DMS 273 treated with DMSO at 0.1 percent for 48 hours (cell line): ENCODE measurements around the gene UBTD2.
A peak's percentile ranks its signal among the peaks of the same experiment; 100 is the strongest.
"Not testable (repeated sequence)": the region's sequence is repeated elsewhere in the genome, so short reads cannot be mapped to it uniquely, and the experiment has no call there.

Source experiments
- DNase-seq: peaks from one replicate; lab custom pipeline; 2025; lab: John Stamatoyannopoulos, UW

UBTD2 gene

GRCh38 chr5:172251419-172251818 is 32.1 kb downstream of the UBTD2 start:
- DNase-seq, result no peak

GRCh38 chr5:172248637-172249036 is 34.9 kb downstream of the UBTD2 start:
- no peak for DNase-seq

- DNase-seq, result no peak
Observed at GRCh38 chr5:172245703-172246125, 37.9 kb downstream of the UBTD2 start.

- peak; percentile 68 for DNase-seq
Observed at GRCh38 chr5:172245046-172245445, 38.5 kb downstream of the UBTD2 start.

- DNase-seq, result no peak
Observed at GRCh38 chr5:172243302-172243701, 40.3 kb downstream of the UBTD2 start.

- no peak for DNase-seq
Observed at GRCh38 chr5:172238334-172238733, 45.2 kb downstream of the UBTD2 start.

GRCh38 chr5:172235827-172236736 is 47.5 kb downstream of the UBTD2 start:
- DNase-seq, result no peak

GRCh38 chr5:172235132-172235780 is 48.3 kb downstream of the UBTD2 start:
- no peak for DNase-seq

- no peak for DNase-seq
Observed at GRCh38 chr5:172234031-172234430, 49.5 kb downstream of the UBTD2 start.

- no peak for DNase-seq
Observed at GRCh38 chr5:172229904-172230303, 53.7 kb downstream of the UBTD2 start.

GRCh38 chr5:172224996-172225395 is 58.6 kb downstream of the UBTD2 start:
- DNase-seq, result peak; percentile 76

GRCh38 chr5:172223901-172224873 is 59.4 kb downstream of the UBTD2 start:
- no peak for DNase-seq

- peak; percentile 46 for DNase-seq
Observed at GRCh38 chr5:172219296-172219695, 64.3 kb downstream of the UBTD2 start.

- no peak for DNase-seq
Observed at GRCh38 chr5:172216345-172216744, 67.2 kb downstream of the UBTD2 start.

- DNase-seq, result no peak
Observed at GRCh38 chr5:172213126-172213525, 70.4 kb downstream of the UBTD2 start.

- no peak for DNase-seq
Observed at GRCh38 chr5:172211676-172212075, 71.9 kb downstream of the UBTD2 start.

GRCh38 chr5:172209714-172210113 is 73.8 kb downstream of the UBTD2 start:
- DNase-seq, result no peak

- DNase-seq, result no peak
Observed at GRCh38 chr5:172207511-172207910, 76.1 kb downstream of the UBTD2 start.

GRCh38 chr5:172205984-172206383 is 77.6 kb downstream of the UBTD2 start:
- not testable (repeated sequence) for DNase-seq

- no peak for DNase-seq
Observed at GRCh38 chr5:172200476-172200875, 83.1 kb downstream of the UBTD2 start.

- DNase-seq, result no peak
Observed at GRCh38 chr5:172199446-172199845, 84.1 kb downstream of the UBTD2 start.

- DNase-seq, result not testable (repeated sequence)
Observed at GRCh38 chr5:172197775-172198174, 85.8 kb downstream of the UBTD2 start.
